K562 (cell line): ENCODE data around the gene VWA7.

Source experiments
- EP300 ChIP-seq: IDR thresholded peaks from 2 replicates; pipeline ENCODE4 v1.6.1; 2012; ENCODE audit warnings: low read length, improper control_type of control experiment
- HDAC2 ChIP-seq: fragments of 450-650 bp; IDR thresholded peaks from 2 replicates; pipeline ENCODE4 v1.6.1; 2016; ENCODE audit warnings: mild to moderate bottlenecking
- KLF6 ChIP-seq: fragments of 250-450 bp; sonication (Bioruptor Pico); IDR thresholded peaks from 2 replicates; pipeline ENCODE4 v1.4.0; 2020; ENCODE audit warnings: mild to moderate bottlenecking, moderate library complexity, borderline replicate concordance
- NELFE ChIP-seq: IDR thresholded peaks from 2 replicates; pipeline ENCODE4 v1.6.1; 2011; ENCODE audit warnings: mild to moderate bottlenecking; ENCODE audit not compliant: insufficient read depth, insufficient read length
- POLR2AphosphoS2 ChIP-seq: IDR thresholded peaks from 2 replicates; pipeline ENCODE4 v1.6.1; 2012; ENCODE audit warnings: low read length, improper control_type of control experiment
- ZNF217 ChIP-seq: sonication (generic); formaldehyde crosslinking; IDR thresholded peaks from 2 replicates; pipeline ENCODE4 v1.8.0; 2022; ENCODE audit warnings: mild to moderate bottlenecking, missing genetic modification reagents
- ZNF583 ChIP-seq: fragments of 250-450 bp; sonication (Bioruptor Pico); IDR thresholded peaks from 2 replicates; pipeline ENCODE4 v1.4.0; 2020
- TF ChIP-seq, protein P1 (sequence below), 3 experiments: IDR thresholded peaks in 2 of 3; conservative IDR thresholded peaks in 1 of 3; 2 replicates each; pipeline ENCODE4 v1.5.1; 2011 to 2012; ENCODE audit warnings: low read length in 3 of 3, mild to moderate bottlenecking in 3 of 3, control low read depth in 2 of 3, improper control_type of control experiment in 1 of 3, inconsistent platforms in 1 of 3, low read depth in 1 of 3, mixed read lengths in 1 of 3, moderate library complexity in 1 of 3; ENCODE audit not compliant: insufficient read depth in 2 of 3
- TF ChIP-seq, protein P2 (sequence below): sonication (generic); formaldehyde crosslinking; IDR thresholded peaks from 2 replicates; pipeline ENCODE4 v1.9.0; 2022; ENCODE audit warnings: mild to moderate bottlenecking, missing genetic modification reagents
- TF ChIP-seq, protein P3 (sequence below), 2 experiments: fragments of 450-650 bp; formaldehyde crosslinking in 1 of 2; IDR thresholded peaks; 2 replicates each; pipeline versions ENCODE4 v1.4.0 to v1.6.1; 2014 to 2020; ENCODE audit warnings: mild to moderate bottlenecking in 2 of 2, borderline replicate concordance in 1 of 2, low read depth in 1 of 2

DNA sequence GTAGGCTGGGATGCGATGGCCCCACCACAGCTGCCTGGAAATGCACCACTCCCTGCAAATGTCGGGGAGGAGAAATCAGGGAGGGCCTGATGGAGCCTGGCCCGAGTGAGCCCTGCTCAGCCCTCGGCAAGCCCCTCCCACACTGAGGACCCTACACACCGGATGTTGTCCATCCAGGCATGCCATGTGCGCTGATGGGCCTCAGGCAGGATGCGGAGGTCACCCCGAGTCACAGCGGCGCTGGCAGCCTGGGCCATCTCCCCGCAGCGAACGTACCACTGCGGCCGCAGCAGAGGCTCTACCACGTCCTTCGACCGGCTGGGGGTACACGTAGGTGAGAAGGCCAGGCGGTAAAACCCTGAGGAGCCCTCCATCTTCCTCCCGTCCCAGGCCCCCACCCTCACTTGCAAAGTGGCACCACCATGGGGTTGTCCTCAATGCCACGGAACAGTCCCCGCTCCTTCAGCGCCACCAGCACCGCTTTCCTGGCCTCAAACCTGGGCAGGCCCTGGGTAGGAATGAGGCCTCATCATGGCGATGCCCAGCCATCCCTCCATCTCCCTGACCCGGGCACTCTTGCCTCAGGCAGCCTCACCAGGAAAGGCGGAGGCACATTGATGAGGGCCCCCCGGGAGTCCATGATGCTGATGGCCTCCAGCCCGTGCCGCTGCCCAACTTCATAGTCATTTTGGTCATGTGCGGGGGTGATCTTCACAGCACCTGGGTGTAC lies 5.2 kb upstream of the VWA7 start:
- TF ChIP-seq, protein P1, sequence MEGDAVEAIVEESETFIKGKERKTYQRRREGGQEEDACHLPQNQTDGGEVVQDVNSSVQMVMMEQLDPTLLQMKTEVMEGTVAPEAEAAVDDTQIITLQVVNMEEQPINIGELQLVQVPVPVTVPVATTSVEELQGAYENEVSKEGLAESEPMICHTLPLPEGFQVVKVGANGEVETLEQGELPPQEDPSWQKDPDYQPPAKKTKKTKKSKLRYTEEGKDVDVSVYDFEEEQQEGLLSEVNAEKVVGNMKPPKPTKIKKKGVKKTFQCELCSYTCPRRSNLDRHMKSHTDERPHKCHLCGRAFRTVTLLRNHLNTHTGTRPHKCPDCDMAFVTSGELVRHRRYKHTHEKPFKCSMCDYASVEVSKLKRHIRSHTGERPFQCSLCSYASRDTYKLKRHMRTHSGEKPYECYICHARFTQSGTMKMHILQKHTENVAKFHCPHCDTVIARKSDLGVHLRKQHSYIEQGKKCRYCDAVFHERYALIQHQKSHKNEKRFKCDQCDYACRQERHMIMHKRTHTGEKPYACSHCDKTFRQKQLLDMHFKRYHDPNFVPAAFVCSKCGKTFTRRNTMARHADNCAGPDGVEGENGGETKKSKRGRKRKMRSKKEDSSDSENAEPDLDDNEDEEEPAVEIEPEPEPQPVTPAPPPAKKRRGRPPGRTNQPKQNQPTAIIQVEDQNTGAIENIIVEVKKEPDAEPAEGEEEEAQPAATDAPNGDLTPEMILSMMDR (IDR thresholded peaks at IDR 0.05 in 2 of 3, conservative IDR thresholded peaks at IDR 0.05 in 1 of 3; ENCODE audit: insufficient read depth in 2 of 3, low read depth in 1 of 3, low read length in 3 of 3) = no peak
- TF ChIP-seq NELFE (no peak), HDAC2 (no peak), ZNF217 (CRISPR knock-in tag) (no peak), EP300 (no peak), KLF6 (CRISPR knock-in tag) (no peak), POLR2AphosphoS2 (no peak), ZNF583 (CRISPR knock-in tag) (no peak)
- TF ChIP-seq, protein P2, sequence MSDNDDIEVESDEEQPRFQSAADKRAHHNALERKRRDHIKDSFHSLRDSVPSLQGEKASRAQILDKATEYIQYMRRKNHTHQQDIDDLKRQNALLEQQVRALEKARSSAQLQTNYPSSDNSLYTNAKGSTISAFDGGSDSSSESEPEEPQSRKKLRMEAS (CRISPR knock-in tag) = peak; percentile 27; the same call in 1 of the 2 replicates
- TF ChIP-seq, protein P3, sequence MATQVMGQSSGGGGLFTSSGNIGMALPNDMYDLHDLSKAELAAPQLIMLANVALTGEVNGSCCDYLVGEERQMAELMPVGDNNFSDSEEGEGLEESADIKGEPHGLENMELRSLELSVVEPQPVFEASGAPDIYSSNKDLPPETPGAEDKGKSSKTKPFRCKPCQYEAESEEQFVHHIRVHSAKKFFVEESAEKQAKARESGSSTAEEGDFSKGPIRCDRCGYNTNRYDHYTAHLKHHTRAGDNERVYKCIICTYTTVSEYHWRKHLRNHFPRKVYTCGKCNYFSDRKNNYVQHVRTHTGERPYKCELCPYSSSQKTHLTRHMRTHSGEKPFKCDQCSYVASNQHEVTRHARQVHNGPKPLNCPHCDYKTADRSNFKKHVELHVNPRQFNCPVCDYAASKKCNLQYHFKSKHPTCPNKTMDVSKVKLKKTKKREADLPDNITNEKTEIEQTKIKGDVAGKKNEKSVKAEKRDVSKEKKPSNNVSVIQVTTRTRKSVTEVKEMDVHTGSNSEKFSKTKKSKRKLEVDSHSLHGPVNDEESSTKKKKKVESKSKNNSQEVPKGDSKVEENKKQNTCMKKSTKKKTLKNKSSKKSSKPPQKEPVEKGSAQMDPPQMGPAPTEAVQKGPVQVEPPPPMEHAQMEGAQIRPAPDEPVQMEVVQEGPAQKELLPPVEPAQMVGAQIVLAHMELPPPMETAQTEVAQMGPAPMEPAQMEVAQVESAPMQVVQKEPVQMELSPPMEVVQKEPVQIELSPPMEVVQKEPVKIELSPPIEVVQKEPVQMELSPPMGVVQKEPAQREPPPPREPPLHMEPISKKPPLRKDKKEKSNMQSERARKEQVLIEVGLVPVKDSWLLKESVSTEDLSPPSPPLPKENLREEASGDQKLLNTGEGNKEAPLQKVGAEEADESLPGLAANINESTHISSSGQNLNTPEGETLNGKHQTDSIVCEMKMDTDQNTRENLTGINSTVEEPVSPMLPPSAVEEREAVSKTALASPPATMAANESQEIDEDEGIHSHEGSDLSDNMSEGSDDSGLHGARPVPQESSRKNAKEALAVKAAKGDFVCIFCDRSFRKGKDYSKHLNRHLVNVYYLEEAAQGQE (IDR thresholded peaks at IDR 0.05; ENCODE audit: borderline replicate concordance) = no peak
- TF ChIP-seq, protein P3 (CRISPR knock-in tag; IDR thresholded peaks at IDR 0.05; ENCODE audit: low read depth) = no peak
